ENCODE results near the gene GRB14.
"Not testable (repeated sequence)": the region's sequence is repeated elsewhere in the genome, so short reads cannot be mapped to it uniquely, and the experiment has no call there.

Gene GRB14

GRCh38 chr2:164554487-164554886 lies 66.8 kb downstream of the GRB14 start:
- no peak for DNase-seq

DNA sequence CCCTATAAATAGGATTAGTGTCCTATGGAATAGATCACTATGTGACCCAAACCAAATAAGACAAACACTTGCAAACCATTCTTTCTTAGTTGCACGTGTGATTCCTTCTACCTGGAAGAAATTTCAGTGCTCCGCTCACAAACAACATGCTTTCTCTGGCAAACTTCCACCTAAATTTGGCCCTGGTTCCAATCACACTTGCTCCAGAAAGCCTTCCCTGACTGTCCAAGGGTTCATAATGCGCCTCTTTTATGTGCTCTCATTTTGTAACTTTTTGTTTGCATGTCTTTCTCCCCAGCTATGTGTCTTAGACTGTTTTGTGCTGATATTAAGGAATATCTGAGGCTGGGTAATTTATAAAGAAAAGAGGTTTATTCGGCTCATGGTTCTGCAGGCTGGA lies 69.8 kb downstream of the GRB14 start:
- DNase-seq, result no peak

GRCh38 chr2:164549705-164550104 lies 71.6 kb downstream of the GRB14 start:
- not testable (repeated sequence) for DNase-seq

DNA sequence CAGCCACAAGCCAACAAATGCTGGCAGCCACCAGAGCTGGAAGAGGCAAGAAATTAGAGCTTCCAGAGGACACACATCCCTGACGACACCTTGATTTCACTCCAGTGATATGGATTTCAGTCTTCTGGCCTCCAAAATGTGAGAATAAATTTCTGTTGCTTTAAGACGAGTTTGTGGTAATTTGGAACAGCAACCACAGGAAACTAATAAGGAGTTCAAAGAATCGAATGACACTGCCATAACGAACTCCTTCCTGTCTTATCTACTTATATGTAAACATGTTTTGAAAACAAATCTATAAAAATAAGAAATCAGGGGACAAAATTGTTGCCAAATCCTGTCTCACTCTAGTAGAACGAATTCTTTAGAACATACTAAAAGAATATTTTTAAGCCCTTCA lies 75.8 kb downstream of the GRB14 start:
- no peak for DNase-seq

GRCh38 chr2:164542581-164543021 lies 78.7 kb downstream of the GRB14 start:
- DNase-seq, result no peak

- DNase-seq, result no peak
Measured at GRCh38 chr2:164538240-164538866, 82.9 kb downstream of the GRB14 start.

- no peak for DNase-seq
Measured at GRCh38 chr2:164535280-164536025, 85.8 kb downstream of the GRB14 start.

GRCh38 chr2:164530464-164530863 lies 90.8 kb downstream of the GRB14 start:
- no peak for DNase-seq

- DNase-seq, result no peak
Measured at GRCh38 chr2:164523726-164524125, 97.6 kb downstream of the GRB14 start.

DNA sequence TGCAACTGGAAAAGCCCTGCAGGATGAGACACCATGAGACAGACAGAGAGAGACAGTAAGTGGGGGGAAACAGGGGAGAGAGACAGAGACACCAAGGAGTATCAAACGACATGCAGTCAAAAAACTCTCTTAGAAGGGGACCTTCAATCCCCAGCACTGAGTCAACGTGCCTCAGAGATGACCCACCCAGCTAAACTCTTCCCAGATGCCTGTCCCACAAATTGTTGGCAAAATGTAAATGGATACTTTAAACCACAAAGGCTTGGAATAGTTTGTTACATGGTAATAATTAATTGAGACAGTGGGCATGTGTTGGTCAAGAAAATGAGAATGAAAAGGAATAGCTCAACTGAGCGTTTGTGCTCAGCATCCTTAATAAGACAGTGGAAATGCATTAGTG lies 98.3 kb downstream of the GRB14 start:
- DNase-seq, result no peak

DNA sequence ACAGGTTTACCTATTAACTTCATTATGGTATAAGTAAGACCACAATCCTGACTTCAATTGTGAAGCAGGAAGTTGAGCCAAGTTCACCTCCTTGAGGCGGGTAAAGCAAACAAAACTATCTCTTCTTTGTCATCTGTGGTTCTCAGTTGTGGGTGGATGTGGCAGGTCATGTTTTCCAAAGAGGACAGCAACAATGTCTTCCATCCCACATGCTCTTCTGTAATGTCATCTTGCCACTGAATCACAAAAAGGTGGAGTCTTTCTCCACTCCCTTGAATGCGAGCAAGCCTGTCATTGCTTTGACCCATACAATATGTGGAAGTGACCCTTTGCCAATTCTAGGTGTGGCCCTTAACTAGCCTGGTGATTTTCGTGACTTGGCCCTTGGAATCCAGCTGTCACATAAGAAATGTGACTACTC lies 98.7 kb downstream of the GRB14 start:
- no peak for DNase-seq

- DNase-seq, result no peak
Measured at GRCh38 chr2:164515734-164516133, 105.5 kb downstream of the GRB14 start.

GRCh38 chr2:164515030-164515429 lies 106.3 kb downstream of the GRB14 start:
- no peak for DNase-seq

DNA sequence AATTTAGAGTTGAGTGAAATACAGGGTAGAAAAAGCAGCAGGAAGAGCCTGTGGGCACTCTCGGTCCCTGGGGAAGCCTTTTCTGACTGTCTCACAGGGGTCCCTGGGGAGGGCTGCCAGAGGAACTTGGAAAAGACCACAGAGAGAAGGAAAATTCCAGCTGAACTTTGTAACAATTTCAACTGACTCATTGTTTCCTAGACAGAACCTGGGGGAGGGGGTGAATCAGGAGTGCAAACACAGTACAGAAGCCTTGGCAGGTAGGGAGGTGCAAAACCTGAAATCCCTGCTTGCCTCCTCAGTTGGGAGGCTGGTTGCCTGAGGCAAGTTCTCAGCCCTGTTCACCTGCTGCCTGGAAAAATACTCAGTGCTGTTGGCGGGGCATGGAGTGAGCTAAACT lies 106.8 kb downstream of the GRB14 start:
- DNase-seq, result no peak

GRCh38 chr2:164512871-164513270 lies 108.4 kb downstream of the GRB14 start:
- DNase-seq, result no peak

DNA sequence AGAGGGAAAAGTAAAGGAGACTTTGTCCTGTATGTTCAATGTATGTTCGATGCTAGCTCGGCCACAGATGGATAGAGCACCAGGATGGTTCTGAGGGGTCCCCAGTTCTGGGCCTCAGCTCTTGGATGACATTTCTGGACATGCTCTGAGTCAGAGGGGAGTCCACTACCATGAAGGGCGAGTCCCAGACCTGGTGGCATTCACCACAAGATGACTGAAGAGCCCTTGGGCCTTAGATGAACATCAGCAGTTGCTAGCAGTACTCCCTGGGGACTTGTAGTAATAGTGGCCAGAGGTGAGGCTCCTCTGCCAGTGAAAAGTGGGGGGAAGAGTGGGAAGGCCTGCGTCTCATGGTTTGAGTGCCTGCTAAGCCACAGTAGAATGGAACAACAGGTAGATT lies 109.5 kb downstream of the GRB14 start:
- DNase-seq, result no peak

GRCh38 chr2:164510895-164511294 lies 110.4 kb downstream of the GRB14 start:
- no peak for DNase-seq

GRCh38 chr2:164509137-164509877 lies 112.0 kb downstream of the GRB14 start:
- no peak for DNase-seq

DNA sequence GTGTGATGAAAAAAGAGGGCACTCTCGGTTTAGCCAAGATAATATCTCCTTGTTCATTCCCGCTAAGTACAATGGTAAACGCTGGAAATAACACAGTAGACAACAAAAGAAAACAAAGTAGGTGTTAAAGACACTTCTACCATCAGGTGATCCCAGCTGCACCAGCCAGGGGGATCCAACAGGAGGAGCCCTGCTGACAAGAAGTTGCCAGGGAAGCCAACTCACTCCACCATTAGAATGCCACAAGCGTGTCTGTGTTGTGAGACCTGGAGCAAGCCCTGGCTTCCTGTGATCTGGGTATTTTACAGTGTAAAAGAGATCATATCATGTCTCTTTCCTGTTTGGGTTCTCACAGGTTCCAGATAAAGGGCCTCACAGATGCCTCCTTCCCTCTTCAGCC lies 117.0 kb downstream of the GRB14 start:
- DNase-seq, result no peak

DNA sequence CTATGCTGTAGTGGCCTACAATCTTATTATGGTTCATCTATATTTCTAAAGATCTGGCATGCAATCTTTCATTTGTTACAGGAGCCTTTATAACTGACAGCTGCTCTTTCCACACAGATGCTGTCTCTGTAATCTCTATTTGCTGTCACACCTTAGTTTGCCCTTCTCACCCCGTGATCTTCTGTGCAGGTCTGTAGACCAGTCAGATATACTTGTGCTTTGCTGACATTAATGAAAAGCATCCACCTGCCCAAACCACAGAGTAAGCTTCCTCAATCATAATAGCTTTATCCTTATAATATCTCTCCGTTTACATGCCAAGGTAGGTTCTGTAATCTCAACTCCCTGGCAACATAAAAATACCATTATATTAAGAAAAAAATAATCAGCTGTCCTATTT lies 122.4 kb downstream of the GRB14 start:
- no peak for DNase-seq

DNA sequence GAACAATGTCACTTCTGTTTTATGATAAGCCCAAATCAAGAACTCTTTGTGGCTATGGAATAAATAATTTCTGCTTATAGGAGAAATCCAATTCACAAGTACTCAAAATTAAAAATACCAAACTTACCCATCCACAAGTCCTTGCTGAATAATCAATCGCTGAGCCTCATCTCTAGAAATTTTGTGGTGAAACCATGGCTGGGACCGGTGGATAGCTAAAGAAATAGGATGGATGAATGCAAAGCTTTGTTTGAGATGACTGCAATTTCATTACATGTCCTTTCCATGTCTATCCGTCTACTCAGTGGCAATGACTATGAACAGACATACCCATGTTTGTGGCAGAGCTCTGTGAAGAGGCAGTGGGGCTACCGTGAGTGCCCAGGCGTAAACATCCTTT lies 124.4 kb downstream of the GRB14 start:
- no peak for DNase-seq

- no peak for DNase-seq
Measured at GRCh38 chr2:164496421-164496820, 124.9 kb downstream of the GRB14 start.

GRCh38 chr2:164495491-164496223 lies 125.6 kb downstream of the GRB14 start:
- DNase-seq, result peak; percentile 3
